SIG-M5 (cell line): Measurements from ENCODE around the gene MAP6.
"Not testable (repeated sequence)": the region's sequence is repeated elsewhere in the genome, so short reads cannot be mapped to it uniquely, and the experiment has no call there.

ENCODE experiments used
- DNase-seq: peaks from one replicate; lab custom pipeline; 2025; lab: John Stamatoyannopoulos, UW

MAP6 gene

DNA sequence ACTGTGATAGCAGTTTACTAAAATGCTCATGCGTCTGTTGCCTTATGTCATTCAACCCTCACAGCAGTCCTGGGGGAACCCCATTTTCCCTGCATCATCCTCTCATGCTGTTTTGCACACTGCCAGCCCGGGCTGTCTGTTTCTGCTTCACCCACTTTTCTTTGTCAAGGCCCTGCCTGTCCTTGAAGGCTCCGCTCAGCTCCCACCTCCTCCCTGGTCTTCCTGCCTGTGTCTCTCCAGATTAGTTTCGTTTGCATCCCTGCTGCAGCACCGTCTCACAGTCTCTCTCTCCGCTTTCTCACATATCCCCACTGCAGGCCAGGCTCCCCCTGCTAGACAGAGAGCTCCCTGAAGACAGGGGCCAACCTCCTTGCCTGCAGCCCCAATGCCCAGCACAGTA, 76.9 kb downstream of the MAP6 start:
- DNase-seq = no peak

DNA sequence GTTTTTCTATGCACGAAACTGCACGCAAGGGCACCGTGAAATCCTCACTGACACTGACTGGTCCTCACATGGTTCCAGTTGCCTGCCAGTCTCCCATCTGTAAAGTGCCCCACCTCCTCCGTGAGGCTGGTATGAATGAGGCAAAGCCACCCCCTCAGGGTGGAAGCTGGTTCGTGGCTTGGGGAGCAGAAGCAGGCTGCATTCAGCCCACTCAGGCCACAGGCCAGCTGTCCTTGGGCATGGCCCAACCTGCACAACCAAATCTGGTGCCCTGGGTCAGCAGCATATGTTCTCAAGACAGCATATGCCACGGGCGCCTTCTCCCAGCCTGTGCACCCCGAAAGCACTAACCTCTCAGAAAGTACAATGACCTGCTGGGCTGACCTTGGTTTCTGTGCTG, 77.5 kb downstream of the MAP6 start:
- no peak for DNase-seq

DNA sequence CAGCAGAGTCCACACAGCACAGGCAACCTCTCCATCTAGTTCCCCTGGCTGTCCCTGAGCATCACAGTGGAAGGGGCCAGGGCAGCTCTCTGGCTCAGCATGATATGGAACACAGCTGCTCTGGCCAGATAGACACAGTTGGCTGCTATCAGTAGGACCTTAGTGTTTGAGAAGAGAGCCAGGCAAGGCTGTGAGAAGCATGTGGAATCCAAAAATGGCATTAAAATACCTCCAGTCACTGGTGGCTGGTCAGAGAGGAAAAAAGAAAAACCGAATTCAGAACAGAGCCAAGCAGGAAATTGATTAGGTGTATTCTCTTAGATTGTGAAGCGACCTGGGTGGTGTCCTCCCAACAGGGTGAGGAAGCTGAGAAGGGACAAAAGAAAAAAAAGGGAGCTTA, 78.9 kb downstream of the MAP6 start:
- DNase-seq = no peak

DNA sequence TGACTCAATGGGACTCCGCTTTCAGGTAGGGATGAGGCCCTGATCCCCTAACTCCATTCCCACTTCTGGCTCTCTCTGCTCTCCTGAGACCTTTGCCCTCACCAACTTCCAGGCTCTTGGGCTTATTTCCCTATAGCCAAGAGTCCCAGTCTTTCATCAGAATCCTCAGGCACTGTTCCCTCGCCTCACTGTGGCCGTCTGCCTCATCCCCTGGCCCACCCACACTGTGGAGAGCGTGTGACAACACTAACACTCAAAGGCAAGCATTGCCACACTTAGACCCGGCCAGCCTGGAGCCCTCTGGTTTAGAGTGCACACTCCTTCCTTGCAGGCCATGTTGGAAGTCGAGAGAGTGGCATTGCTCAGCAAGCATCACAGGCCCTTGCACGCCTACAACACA, 79.8 kb downstream of the MAP6 start:
- no peak for DNase-seq

DNA sequence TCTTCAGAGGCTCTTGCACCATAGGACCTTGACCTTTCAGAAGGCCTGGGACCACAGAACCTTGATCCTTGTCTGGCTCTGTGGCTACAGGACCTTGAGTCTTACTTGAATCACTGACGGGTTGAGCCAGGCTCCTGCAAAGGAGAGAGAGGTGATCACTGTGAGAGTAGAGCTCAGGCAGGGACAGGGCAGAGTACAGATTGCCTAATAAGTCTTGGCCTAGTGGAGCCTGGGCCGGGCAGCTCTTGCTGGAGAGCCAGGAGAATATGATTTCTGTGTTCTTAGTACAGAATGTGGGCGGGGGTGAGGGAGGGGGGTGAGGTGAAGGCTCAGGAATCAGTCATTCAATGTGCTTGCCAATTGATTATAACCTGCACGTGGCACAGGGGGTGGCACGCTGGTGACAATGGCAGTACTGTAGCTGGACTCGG, 80.8 kb downstream of the MAP6 start:
- no peak for DNase-seq

DNA sequence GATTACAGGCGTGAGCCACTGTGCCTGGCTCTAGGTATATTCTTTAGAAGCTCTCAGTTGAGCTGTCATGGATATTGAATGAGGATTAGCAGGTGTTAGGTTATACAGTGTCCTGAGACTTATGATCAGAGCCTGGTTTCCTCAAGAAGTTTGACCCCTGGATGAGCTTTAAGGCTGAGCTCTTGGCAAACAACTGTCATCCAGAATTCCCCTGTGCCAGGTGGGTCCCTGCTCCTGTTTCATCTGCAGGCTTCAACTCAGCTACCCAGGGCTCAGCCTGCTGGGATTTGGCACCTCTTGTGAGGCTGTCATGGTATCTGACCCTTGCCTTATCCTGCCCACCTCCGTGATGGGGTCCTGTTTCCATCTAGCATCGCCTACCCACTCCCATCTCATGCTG, 82.4 kb downstream of the MAP6 start:
- no peak for DNase-seq

DNA sequence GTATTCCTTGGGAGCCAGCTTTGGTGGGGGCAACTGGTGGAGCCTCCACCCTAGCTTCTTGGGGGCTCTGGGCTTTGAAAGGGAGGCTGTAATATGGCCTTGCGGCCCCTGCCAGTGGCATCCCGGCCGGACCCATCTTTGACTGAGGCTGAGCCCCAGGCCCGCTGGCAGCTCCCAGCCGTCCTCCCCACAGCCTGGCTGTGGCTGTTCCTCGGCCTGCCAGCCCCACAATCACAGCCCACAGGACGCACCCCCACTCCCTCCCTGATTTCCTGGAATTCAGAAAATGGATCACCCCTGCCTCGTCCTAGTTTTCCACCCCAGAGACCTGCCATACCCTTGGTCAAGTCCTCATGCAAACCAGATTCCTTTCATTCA, 83.6 kb downstream of the MAP6 start:
- DNase-seq = no peak

DNA sequence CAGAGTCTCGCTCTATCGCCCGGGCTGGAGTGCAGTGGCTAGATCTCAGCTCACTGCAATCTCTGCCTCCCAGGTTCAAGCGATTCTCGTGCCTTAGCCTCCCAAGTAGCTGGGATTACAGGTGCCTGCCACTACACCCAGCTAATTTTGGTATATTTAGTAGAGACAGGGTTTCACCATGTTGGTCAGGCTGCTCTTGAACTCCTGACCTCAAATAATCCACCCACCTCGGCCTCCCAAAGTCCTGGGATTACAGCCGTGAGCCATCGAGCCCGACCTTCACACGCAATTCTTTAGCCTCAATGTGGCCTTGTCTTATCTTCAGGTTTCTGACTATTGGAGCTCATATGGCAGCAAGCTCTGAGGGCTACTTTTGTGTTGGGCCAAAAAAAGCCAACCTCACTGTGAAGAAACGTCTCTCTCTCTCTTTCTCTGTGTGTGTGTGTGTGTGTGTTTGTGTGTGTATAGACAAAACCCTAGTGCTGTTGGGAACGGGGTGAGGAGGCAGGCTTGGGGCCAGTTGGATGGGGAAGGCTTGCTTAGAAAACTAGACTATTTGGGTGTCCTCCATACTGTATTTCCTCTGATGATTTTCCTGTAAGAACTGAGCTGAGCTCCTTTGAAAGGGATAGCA, 84.1 kb downstream of the MAP6 start:
- not testable (repeated sequence) for DNase-seq

DNA sequence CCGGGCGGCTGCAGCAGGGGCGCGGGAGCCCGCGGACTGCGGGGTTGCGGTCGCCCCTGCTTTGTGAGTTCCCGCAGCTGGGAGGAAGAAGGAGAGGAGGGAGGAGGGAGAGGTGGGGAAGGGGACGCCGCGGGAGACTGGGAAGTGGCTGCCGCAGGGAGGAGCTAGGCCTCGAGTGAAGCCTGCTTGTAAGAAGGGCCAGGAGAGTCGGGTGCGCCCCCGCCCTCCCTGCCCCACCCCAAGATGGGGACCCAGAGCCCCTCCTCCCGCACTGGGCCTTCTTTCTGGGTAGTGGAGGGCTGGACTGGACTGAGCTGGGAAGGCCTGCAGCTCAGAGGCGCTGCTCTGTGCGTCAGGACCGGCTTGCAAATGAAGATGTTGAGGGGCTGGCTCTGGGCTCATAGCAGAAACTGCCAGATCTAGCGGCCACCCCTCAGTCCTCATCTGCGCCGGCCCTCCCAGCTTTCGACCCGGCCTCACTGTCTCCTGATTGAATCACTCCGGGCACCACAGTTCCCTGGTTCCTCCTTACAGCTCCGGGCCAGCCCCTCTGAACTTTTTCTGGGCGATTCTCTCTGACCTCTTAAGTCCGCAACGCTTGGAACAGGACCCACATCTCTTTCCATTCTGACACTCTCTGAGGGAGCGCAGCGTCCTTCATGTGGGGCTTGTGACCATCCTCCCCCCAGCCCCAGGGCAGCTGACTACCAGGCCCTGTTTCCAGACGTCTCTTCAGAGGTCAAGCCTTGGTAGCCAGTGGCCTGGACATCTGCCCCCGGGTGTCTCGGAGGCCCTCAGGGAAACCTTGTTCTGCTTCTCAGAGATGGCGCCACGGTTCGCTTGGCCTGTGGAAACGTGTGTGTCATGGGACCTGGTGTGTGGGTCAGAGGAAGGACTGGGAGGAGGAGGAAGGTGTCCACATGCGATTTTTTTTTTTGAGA, 84.8 kb downstream of the MAP6 start:
- no peak for DNase-seq

DNA sequence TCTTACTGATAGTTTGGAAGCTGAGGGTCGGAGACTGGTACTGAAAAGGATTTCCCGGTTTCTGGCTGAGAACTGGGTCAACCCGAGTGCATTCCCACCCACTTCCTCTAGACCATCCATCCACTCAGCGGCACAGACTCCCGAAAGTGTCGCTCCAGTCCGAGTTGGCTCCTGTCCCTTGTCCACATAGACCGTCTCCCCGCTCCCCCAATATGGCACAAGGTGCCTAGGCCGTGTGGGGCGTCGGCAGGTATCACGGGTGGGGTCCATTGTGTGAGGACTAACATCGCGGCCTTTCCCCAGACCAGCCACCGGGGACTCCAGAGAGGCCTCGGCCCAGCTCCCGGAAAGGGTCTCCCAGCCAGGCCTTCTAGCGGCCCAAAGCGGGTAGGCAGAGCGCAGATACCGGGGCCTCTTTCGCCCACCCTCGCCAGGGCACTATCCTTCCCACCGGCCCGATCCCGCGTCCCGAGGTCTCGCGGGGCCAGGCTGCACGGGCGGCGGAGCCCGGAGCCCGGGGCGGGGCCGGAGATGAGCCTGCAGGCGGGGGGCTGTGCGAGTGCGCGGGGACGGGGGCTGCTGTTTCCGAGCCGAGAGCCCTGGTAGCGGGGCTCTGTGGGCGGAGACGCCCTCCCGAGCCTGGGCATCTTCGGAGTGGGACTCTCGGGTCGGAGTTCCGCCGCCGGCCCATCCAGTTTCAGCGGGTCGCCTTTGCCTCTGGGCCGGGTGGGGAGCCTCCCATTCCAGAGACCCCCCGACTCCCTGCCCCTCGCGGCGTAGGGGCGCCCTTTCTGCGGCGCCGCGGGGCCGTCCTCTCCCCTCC, 85.7 kb downstream of the MAP6 start:
- DNase-seq = no peak

DNA sequence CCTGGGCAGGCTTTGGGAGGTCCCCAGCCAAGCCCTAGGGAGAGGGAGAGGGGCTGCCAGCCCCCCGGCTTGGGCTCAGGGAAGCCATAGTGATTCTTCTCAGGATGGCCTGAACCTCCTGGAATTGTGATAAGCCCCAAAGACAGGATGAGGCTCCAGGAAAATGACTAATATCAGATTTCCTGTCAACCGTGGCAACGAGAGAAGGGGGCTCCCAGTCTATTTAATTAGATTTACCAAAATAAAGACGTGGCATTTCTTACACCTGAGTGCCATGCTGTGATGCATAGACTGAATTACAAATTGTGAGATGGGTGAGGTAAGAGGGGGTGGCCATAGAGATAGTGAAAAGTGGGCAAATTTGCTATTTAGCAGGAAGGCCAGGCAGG, 86.3 kb downstream of the MAP6 start:
- no peak for DNase-seq

DNA sequence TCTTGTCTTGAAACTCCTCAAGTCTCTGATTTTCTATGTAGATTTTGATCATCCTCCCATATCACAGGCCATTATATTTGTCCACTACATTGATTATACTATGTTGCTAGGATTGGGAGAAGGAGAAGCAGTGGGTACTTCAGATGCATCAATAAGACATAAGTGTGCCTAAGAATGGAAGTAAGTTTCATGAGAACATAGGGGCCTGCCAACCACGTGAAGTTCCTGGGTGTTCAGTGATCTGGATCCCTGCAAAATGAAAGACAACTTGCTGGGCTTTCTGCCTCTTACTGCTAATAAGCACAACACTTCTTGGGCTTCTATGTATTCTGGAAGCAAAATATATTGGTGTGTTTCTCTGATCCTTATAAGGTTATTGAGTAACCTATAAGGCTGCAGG, 89.0 kb downstream of the MAP6 start:
- no peak for DNase-seq

DNA sequence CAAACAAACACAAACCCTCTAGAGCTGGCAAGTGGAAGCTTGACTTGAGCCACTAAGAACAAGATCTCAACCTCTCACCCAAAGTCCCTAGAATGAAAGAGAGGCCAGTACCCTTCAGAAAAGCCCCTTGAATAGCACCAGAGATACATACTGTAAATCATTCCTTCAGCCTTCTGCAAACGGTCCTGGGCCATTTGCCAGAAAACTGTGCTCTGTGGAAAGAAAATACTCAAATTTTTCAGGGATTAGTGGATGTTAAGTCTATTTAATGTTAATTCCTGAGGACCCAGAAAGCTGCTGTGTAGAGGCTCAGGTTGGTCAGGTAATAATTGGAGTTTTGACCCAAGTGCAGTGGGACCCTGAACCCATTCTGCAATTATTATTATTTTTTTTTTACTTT, 89.9 kb downstream of the MAP6 start:
- DNase-seq = no peak

DNA sequence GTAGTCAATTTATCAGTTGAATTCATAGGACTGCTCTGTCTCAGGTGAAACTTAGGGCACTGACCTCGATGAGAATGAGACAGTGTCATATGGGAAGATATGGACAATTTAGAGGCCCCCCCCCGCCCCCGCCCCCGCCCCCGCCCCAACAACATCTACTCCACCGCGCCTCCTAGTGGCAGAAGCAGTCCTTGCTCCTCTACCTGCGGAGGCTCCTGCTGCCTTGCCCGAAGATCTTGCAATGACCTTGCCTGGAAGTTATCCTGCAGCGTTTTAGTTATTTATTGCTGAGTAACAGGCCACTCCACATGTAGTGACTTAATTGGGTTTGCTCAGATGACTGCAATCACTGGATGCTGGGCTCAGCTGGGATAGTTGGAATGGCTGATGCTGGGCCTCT, 91.6 kb downstream of the MAP6 start:
- DNase-seq = no peak

DNA sequence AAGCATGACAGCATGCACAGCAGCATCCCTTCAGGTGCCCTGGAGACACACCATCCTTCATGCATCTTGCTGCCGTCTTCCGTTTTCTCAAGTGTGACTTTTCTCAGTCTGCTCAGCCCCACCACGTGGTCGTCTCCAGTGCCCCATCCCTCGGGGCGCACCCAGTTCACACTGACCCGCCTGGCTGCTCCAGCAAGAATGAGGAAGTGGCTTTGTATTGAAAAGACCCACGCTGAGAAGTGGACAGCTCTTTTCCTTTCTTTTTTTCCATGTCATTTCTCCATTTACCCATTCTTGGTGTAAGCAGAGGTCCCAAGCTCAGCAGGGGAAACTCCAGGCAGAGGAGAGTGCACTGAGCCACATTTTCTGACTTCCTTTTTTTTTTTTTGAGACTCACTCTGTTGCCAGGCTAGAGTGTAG, 92.3 kb downstream of the MAP6 start:
- DNase-seq = peak; percentile 3

DNA sequence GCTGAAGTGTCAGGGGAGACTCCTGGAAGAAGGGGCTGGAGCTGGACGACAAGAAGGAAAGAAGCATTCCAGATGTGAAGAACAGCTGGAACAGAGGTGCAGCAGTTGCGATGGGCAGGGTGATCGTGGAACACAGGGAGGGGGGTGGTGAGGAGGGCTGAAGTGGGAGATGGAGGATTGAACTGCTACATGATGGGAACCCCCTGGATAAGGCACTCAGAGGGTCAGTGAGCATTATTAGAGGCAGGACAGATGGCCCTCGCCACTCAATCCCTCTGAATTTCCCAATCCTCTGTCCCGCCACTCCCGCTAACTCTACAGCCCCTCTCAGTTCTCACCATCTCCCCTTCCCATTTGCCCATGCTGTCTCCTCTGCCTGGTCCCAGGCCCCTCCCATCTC, 92.8 kb downstream of the MAP6 start:
- DNase-seq = no peak

DNA sequence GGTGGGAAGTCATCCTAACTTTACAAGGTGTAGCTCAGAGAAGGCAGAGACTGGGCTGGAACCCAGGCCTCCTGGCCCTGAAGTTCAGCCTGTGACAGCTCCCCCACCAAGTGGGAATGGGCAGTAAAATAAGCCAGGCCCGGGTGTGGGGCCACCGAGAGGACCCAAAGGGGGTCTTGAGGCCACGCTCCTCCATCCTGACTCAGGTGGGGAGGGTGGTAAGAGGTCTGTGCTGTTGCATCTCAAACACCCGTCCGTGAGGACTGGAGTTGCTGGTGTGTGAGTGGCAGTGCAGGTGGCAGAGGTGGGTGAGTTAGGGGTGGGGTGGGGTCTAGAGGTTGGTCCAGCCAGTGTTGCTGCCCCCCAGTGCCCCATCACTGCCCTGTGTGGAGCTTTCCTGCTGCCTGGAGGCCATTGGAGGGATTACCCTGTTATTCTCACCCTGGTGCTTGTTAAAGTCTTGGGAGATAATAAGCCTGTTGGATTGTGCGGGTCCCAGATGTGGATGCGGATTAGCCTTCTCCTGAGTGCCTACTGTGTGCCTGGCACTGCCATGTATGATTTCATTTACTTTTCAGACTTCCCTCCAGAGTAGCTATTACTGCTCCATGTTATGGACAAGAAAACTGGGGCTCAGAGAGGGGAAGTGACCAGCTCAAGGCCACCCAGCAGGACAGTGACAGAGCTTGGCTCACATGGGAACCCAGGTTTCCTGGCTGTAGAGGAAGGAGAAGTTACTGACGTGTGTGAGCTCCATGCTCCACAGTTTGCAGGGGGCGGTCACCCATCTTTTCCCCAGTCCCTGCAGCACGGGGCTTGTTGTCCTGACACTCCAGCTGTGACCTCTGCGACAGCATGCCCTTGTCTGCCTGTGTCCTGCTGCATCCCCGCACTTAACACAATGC, 93.9 kb downstream of the MAP6 start:
- DNase-seq = no peak

DNA sequence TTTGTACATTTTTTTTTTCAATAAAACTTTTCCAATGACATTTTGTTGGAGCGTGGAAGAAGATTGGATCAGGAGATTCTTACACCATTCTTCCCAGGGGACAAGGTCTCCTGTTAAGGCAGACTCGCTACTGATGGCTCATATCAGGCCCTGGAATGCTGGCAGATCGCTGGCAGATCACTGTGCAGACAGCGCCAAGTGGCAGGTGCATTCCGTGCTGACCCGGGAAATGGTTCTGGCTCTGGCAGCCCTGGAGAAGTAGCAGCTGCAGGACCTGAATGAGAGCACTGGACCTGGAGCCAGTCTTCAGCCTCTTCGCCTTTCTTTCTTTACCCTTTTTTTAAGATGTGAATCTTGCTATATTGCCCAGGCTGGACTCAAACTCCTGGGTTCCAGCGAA, 96.1 kb downstream of the MAP6 start:
- no peak for DNase-seq

DNA sequence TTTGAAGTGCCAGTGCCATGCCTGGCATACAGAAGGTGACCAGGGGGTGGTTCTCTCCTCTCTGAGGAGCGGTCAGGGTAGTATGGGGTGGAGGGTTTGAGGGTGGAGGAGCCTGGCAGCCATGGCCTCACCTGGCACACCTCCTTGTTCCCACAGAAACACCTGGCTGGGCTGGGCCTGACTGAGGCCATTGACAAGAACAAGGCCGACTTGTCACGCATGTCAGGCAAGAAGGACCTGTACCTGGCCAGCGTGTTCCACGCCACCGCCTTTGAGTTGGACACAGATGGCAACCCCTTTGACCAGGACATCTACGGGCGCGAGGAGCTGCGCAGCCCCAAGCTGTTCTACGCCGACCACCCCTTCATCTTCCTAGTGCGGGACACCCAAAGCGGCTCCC, 97.2 kb downstream of the MAP6 start:
- no peak for DNase-seq

DNA sequence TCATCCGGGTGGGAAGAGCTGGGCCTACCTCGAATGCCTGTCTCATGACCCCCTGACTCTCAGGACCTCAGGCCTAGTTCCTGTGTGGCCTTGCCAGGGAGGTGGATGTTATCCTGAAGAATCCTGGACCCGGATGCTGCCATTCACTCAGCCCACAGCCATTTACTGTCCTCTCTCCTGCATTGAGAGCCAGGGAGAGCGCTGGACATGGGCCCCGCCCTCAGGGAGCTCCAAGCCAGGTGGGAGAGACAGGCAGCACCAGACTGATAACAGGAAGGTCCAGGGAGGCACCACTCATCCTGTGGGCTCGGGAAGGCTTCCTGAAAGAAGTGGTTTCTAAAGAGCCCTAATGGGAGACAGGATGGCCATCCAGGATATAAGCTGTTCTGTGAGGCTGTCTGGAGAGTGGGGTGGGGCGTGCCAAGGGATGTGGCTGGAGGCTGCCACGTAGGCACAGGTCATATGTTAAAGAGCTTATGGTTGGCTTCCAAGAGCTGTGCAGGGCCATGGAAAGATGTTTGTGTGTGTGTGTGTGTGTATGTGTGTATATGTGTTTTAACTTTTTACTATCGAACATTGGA, 98.2 kb downstream of the MAP6 start:
- no peak for DNase-seq

DNA sequence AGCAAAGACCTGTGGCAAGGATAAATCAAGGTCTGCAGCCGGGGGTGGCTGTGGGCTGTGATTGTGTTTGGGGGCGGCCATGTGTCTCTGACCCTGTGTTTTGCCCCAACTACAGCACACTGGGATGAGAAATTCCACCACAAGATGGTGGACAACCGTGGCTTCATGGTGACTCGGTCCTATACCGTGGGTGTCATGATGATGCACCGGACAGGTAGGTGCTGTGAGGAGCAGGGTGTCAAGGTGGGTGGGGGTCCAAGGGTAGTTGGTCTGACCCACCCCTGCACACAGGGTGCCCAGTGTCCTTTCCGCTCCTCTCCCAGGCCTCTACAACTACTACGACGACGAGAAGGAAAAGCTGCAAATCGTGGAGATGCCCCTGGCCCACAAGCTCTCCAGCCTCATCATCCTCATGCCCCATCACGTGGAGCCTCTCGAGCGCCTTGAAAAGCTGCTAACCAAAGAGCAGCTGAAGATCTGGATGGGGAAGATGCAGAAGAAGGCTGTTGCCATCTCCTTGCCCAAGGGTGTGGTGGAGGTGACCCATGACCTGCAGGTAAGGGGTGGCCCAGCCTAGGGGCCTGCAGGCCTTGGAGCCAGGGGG, 100.1 kb downstream of the MAP6 start:
- no peak for DNase-seq
